Cardiac muscle cell (in vitro differentiated cells and primary cell): Measurements from ENCODE around the gene DLGAP1. TPM values are rescaled to one million over a fixed set of nuclear protein-coding genes. Genes with fewer than 3 reads are reported as not detected.

Experiments
- DNase-seq, 2 donors: peaks; one replicate each; pipeline versions ENCODE4 v3.0.0 to v3.0.0-alpha.2; 2010 to 2017; ENCODE audit warnings: low read depth in 1 of 2, low spot score in 1 of 2
- H3K27ac ChIP-seq: fragments of 200-600 bp; sonication (generic); 2 replicates; pipeline ENCODE4 v1.5.1; 2016
- H3K27me3 ChIP-seq: fragments of 200-600 bp; sonication (generic); 2 replicates; pipeline ENCODE4 v1.6.0; 2016; ENCODE audit warnings: control low read depth
- H3K36me3 ChIP-seq: fragments of 200-600 bp; sonication (generic); 2 replicates; pipeline ENCODE4 v1.5.1; 2016; ENCODE audit warnings: control low read depth
- H3K4me1 ChIP-seq: fragments of 200-600 bp; sonication (generic); 2 replicates; pipeline ENCODE4 v1.8.1; 2017; ENCODE audit warnings: low read depth, mild to moderate bottlenecking, mixed run types
- H3K4me3 ChIP-seq: fragments of 200-600 bp; sonication (generic); 2 replicates; pipeline ENCODE4 v1.5.1; 2016; ENCODE audit warnings: mild to moderate bottlenecking
- H3K9me3 ChIP-seq: fragments of 200-600 bp; sonication (generic); 2 replicates; pipeline ENCODE4 v1.5.1; 2017; ENCODE audit warnings: low read depth, mild to moderate bottlenecking, control low read depth
- CTCF ChIP-seq: IDR thresholded peaks from 2 replicates; pipeline ENCODE4 v1.5.1; 2012; ENCODE audit warnings: low read depth, mild to moderate bottlenecking, low read length
- polyA plus RNA-seq: library from polyadenylated mRNA; unstranded; fragments of >200 nt; fragmentation: Nextera tagmentation; extraction: Ambion mirVana; gene quantifications from 2 replicates; pipeline ENCODE4 v1.2.1, GENCODE V29; 2016
- total RNA-seq: library from RNA; depleted of rRNA; stranded (reverse); fragments of >200 nt; gene quantifications from 2 replicates; pipeline ENCODE4 v1.2.3, GENCODE V29; 2016

The DLGAP1 gene
- total and polyA plus RNA-seq, 2 experiments from 2014 or later, result 2.5 to 7.9 TPM

DNA sequence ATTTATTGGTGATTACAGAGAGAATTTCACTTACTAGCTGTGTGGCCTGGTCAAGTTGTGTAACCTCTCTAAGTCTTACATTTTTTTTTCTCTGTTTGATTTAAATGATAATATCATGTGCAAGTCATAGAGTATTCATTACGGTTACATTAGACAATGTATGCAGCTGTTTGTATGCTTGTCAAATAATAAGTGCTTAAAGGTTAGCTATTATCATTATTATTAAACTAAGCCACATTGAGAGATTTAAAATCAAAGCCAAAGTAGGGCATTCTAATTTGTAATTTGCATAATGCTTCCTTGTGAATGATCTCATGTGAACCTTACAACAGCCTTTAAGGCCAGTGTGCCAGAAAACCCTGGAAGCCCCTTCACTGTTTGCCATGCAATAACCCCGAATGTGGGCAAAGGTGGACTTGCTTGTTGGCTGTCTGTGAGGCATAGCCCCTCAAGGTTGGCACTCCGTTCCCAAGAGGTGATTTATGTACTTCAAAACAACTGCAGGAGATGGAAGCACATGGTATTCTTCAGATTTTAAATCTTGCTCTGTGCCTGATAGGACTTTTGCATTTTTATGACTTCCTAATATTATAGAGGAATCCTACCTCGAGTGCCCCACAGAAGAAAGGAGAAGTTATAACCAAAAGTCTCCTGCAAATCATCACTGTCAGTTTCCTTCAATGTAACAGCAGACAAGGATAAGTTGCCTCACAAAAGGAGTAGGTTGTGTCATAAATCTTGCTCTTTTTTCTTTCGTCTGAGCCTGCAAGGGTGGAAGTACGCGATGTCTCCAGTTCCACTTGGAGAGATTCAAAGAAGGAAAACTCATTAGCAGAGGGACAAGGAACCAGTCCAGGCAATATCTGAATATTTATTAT lies 733.1 kb downstream of the DLGAP1 start:
- H3K4me1 ChIP-seq, result no peaks in the 10 kb centered on the region
- TF ChIP-seq CTCF, result no peak
- H3K9me3 ChIP-seq, result no peaks in the 10 kb centered on the region
- H3K27ac ChIP-seq, result no peak overlapping the region
- no peak for DNase-seq
- no peaks in the 10 kb centered on the region for H3K27me3 ChIP-seq
- no peaks in the 10 kb centered on the region for H3K36me3 ChIP-seq
- no peak overlapping the region for H3K4me3 ChIP-seq

DNA sequence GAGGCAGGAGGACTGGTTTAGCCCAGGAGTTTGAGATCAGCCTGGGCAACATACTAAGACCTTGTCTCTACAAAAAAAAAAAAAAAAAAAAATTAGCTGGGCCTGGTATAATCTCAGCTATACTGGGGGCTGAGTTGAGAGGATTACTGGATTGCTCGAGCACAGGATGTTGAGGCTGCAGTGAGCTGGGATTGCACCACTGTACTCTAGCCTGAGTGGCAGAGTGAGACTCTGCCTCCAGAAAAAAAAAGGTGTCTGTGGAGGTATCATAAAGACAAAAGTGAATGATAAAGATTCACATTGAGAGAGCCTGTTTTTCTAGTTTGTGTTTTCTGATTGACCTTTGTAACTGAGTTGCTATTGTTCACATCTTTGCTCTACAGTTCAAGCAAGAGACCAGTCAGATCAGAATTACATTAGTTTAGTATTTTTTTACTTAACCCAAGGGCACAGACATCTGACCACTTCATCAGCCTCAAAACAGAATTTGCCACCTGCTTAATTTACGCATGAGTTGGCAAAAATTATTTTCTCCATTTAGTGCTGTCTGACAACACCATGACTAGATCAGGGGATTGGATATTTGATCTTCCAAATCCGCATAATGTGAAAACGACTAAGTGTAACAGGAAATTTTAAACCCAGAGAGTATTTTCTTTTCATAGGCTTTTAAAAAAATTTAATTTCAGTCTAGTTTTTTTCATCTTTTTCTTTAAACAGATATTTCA lies 734.1 kb downstream of the DLGAP1 start:
- no peaks in the 10 kb centered on the region for H3K36me3 ChIP-seq
- peaks cover under 1% of the 10 kb centered on the region for H3K27me3 ChIP-seq
- no peak for TF ChIP-seq CTCF
- H3K4me3 ChIP-seq, result no peak overlapping the region
- no peaks in the 10 kb centered on the region for H3K4me1 ChIP-seq
- no peak overlapping the region for H3K27ac ChIP-seq
- no peaks in the 10 kb centered on the region for H3K9me3 ChIP-seq
- no peak for DNase-seq

- no peak overlapping the region for H3K4me3 ChIP-seq
- DNase-seq, result no peak
- no peaks in the 10 kb centered on the region for H3K9me3 ChIP-seq
- no peaks in the 10 kb centered on the region for H3K4me1 ChIP-seq
- no peak for TF ChIP-seq CTCF
- H3K36me3 ChIP-seq, result no peaks in the 10 kb centered on the region
- H3K27me3 ChIP-seq, result peaks cover 9% of the 10 kb centered on the region
- H3K27ac ChIP-seq, result no peak overlapping the region
Measured at GRCh38 chr18:3720159-3720558, 734.9 kb downstream of the DLGAP1 start.

DNA sequence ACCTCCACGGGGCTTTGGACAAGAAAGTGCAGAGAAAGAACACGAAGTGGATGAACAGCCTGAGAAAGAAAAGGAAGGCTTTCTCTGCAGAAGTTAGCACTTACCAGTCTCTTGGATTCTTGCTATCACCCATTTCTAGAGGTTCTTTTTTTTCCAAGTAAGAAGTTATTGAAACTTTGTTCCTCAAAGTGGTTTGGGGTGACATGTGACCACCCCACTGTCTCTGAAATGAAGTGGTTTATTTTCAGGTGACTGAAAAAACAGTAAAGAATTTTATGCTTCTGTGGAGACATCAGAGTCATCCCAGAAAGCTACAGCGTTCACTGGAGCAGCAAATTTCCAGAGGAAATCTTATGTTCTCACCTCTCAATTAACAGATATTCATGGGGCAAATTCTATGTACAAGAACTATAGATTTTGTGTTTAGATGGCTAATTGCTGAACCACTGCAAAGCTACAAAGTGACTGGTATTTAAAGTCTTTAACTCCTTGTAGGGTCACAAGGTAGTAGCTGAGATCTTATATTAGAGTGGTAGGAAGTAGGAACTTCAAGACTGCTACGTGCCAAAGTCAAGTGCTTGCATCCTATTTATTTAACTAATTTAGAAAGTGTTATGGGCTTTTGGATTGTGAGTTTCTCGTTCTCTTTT lies 737.6 kb downstream of the DLGAP1 start:
- Histone ChIP-seq H3K27ac (no peak overlapping the region), H3K4me1 (no peaks in the 10 kb centered on the region), H3K4me3 (no peak overlapping the region), H3K27me3 (peaks cover 13% of the 10 kb centered on the region), H3K36me3 (no peaks in the 10 kb centered on the region), H3K9me3 (no peaks in the 10 kb centered on the region)
- TF ChIP-seq CTCF, result no peak
- no peak for DNase-seq

- Histone ChIP-seq H3K36me3 (no peaks in the 10 kb centered on the region), H3K27me3 (peaks cover 13% of the 10 kb centered on the region), H3K9me3 (no peaks in the 10 kb centered on the region), H3K4me3 (no peak overlapping the region), H3K27ac (no peak overlapping the region), H3K4me1 (no peaks in the 10 kb centered on the region)
- no peak for TF ChIP-seq CTCF
- DNase-seq, result no peak
Measured at GRCh38 chr18:3716116-3716660, 738.9 kb downstream of the DLGAP1 start.
